Measurements from ENCODE around the gene MLF1. TPM values are rescaled to one million over a fixed set of nuclear protein-coding genes. Genes with fewer than 3 reads are reported as not detected.

MLF1 gene
- total and polyA plus RNA-seq, 12 donors: 76.4 to 257 (median 106) TPM

GRCh38 chr3:158649791-158650190 lies 78.8 kb downstream of the MLF1 start:
- WGBS, 2 donors: 55 to 56% methylated on average over 4 of the region's 4 CpGs
- intact Hi-C loops (cut with DNase I): loop anchor here in 4 of 10 donors (10.0 kb wide), 5 partner anchors 75 to 1495 kb away; partner anchors contain the start of gene MLF1 (in 1 of the 4)
- no peak for TF ChIP-seq CTCF (IDR thresholded peaks at IDR 0.05)

GRCh38 chr3:158651192-158651591 lies 80.2 kb downstream of the MLF1 start:
- ATAC-seq: no peak
- no peaks in the 10 kb centered on the region for H3K9me3 ChIP-seq
- DNase-seq: no peak
- no peak for TF ChIP-seq CTCF (IDR thresholded peaks at IDR 0.05)
- peaks cover 0 to 35% (median 11%) of the 10 kb centered on the region in 9 donors for H3K4me1 ChIP-seq
- H3K36me3 ChIP-seq: peaks cover 0 to 100% (median 44%) of the 10 kb centered on the region in 9 donors
- WGBS, 2 donors: 97% methylated on average over 2 of the region's 2 CpGs
- intact Hi-C loops (cut with DNase I): loop anchor here in 1 of 10 donors (10.0 kb wide), 1 partner anchor 144 kb away; no protein-coding TSS in a partner anchor
- H3K27ac ChIP-seq: no peak overlapping the region
- H3K4me3 ChIP-seq: no peak overlapping the region
- H3K27me3 ChIP-seq: no peaks in the 10 kb centered on the region

More at GRCh38 chr3:158649791-158650190, 78.8 kb downstream of the MLF1 start:
- Histone ChIP-seq H3K9me3 (no peaks in the 10 kb centered on the region), H3K4me1 (peaks cover 4 to 48% (median 23%) of the 10 kb centered on the region in 9 donors), H3K27me3 (no peaks in the 10 kb centered on the region), H3K4me3 (no peak overlapping the region), H3K36me3 (peaks cover 0 to 91% (median 34%) of the 10 kb centered on the region in 9 donors), H3K27ac (peak overlapping the region in 2 of 10 donors; percentile 57 to 59)
- DNase-seq: peak in 1 of 2 donors; percentile 10
- peak; percentile 54 to 86 (median 76) for ATAC-seq

GRCh38 chr3:158652463-158652862 lies 81.5 kb downstream of the MLF1 start:
- no peak for ATAC-seq
- peaks cover 0 to 100% (median 44%) of the 10 kb centered on the region in 9 donors for H3K36me3 ChIP-seq
- no peaks in the 10 kb centered on the region for H3K27me3 ChIP-seq
- no peak overlapping the region for H3K27ac ChIP-seq
- intact Hi-C loops (cut with DNase I): loop anchor here in 1 of 10 donors (10.0 kb wide), 1 partner anchor 142 kb away; no protein-coding TSS in a partner anchor
- TF ChIP-seq CTCF (IDR thresholded peaks at IDR 0.05): no peak
- no peaks in the 10 kb centered on the region for H3K9me3 ChIP-seq
- WGBS, 2 donors: 90 to 93% methylated on average over 3 of the region's 3 CpGs
- DNase-seq: no peak
- H3K4me3 ChIP-seq: no peak overlapping the region
- H3K4me1 ChIP-seq: peaks cover 0 to 23% (median 11%) of the 10 kb centered on the region in 9 donors

Other genes starting within 250 kb of the MLF1 start
- gene GFM1, start 73.3 kb downstream of the MLF1 start, total RNA-seq: 10 to 100 TPM; 46.9 to 86.4 (median 70.0) TPM
- gene GFM1, start 73.3 kb downstream of the MLF1 start, polyA plus RNA-seq: 10 to 100 TPM; 15.1 to 22.3 TPM
- gene LXN, start 101.5 kb downstream of the MLF1 start, total RNA-seq: 10 to 100 TPM in 1 of 10 donors, 1 to 10 TPM in 9; 2.5 to 10.0 (median 3.2) TPM
- 1 to 10 TPM; 3.4 to 5.6 TPM for gene LXN, start 101.5 kb downstream of the MLF1 start, polyA plus RNA-seq
- gene RARRES1, start 161.3 kb downstream of the MLF1 start, total RNA-seq: 10 to 100 TPM in 3 of 10 donors, 1 to 10 TPM in 4, under 1 TPM in 3; 0.32 to 99.0 (median 2.2) TPM
- gene RARRES1, start 161.3 kb downstream of the MLF1 start, polyA plus RNA-seq: 10 to 100 TPM in 1 of 2 donors, 1 to 10 TPM in 1; 5.4 to 23.3 TPM
- 10 to 100 TPM; 20.8 to 45.5 (median 23.9) TPM for gene MFSD1, start 230.9 kb downstream of the MLF1 start, total RNA-seq
- gene MFSD1, start 230.9 kb downstream of the MLF1 start, polyA plus RNA-seq: 10 to 100 TPM; 11.3 to 26.4 TPM

Measured in heart right ventricle (tissue), 16 donors.